ENCODE measurements around the gene REPIN1. TPM values are rescaled to one million over a fixed set of nuclear protein-coding genes. Genes with fewer than 3 reads are reported as not detected.

Gene REPIN1
- total and polyA plus RNA-seq, 9 donors = 21.6 to 92.0 (median 73.4) TPM

DNA sequence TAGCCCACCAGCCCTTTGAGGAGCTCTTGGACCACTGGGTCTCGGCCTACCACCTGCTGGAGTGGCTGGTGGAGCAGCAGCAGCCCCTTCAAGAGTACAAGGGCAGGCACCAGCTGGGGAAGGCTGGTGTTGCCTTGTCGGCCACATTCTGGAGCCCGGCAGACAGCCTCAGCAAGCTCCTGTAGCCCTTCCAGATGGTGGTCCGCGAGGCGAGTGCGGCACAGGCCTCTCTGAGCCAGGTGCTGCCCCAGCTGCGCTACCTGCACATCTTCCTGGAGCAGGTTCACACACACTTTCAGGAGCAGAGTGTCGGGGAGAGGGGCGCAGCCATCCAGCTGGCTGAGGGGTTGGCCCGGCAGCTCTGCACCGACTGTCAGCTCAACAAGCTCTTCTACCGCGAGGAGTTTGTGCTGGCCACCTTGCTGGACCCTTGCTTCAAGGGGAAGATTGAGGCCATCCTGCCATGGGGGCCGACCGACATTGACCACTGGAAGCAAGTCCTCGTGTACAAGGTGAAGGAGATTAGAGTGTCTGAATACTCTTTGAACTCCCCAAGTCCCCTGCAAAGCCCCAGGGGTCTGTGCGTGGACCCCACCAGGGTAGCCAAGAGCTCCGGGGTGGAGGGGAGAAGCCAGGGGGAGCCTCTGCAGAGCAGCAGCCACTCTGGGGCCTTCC is 38.3 kb upstream of the REPIN1 start:
- Histone ChIP-seq H3K27ac (peak overlapping the region in 1 of 2 donors; percentile 6), H3K27me3 (no peaks in the 10 kb centered on the region), H3K9me3 (no peaks in the 10 kb centered on the region), H3K36me3 (no peaks in the 10 kb centered on the region), H3K4me3 (no peak overlapping the region), H3K4me1 (ENCODE audit: insufficient read depth) (peaks cover 2% of the 10 kb centered on the region)
- peak in 1 of 5 donors; percentile 25 for DNase-seq
- TF ChIP-seq, protein P1, sequence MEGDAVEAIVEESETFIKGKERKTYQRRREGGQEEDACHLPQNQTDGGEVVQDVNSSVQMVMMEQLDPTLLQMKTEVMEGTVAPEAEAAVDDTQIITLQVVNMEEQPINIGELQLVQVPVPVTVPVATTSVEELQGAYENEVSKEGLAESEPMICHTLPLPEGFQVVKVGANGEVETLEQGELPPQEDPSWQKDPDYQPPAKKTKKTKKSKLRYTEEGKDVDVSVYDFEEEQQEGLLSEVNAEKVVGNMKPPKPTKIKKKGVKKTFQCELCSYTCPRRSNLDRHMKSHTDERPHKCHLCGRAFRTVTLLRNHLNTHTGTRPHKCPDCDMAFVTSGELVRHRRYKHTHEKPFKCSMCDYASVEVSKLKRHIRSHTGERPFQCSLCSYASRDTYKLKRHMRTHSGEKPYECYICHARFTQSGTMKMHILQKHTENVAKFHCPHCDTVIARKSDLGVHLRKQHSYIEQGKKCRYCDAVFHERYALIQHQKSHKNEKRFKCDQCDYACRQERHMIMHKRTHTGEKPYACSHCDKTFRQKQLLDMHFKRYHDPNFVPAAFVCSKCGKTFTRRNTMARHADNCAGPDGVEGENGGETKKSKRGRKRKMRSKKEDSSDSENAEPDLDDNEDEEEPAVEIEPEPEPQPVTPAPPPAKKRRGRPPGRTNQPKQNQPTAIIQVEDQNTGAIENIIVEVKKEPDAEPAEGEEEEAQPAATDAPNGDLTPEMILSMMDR (IDR thresholded peaks at IDR 0.05) = no peak
- TF ChIP-seq POLR2A (IDR thresholded peaks at IDR 0.05) (no peak), EP300 (IDR thresholded peaks at IDR 0.05) (no peak)
- 87 to 93% (median 87%) methylated on average over 18 to 19 of the region's 19 CpGs for WGBS, 3 donors
- intact Hi-C loops (cut with DNase I) = no loop called here

DNA sequence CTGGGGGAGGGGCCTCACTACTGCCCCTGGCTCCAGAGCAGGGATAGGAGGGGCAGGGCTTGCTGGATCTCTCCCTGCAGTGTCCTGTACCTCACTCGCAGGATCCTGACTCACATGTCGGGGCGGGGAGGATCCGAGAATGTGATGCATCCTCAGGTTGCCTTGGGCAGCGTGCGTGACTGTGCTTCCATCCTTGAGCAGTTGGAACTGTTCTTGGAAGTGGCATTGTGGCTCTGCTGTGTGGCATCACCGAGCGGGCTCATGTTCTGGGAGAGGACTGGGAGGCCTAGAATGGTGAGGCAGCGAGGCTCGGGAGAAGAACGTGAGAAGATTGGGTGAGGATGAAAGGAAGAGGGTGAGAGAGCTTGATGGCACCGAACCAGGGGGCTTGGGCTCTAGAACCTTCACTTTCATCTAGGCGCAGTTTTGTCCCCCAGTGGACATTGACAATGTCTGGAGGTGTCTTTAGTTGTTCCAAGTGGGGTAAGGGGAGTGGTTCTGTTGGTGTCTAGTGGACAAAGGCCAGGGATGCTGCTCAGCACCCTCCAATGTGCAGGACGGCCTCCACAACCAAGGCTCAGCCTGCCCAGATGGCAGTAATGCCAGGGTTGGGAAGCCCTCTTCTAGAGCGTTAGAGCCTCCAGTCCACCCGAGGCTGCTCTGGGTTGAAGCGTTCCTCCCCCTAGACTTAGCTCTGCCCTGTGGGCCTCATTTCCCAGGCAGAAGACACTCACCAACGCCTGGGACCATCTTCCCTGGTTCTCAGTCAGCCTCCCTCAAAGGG is 35.6 kb upstream of the REPIN1 start:
- intact Hi-C loops (cut with DNase I) = no loop called here
- Histone ChIP-seq H3K4me1 (ENCODE audit: insufficient read depth) (peaks cover 14% of the 10 kb centered on the region), H3K9me3 (no peaks in the 10 kb centered on the region), H3K36me3 (no peaks in the 10 kb centered on the region), H3K27ac (no peak overlapping the region), H3K4me3 (no peak overlapping the region), H3K27me3 (no peaks in the 10 kb centered on the region)
- DNase-seq = peak in 1 of 5 donors; percentile 21
- TF ChIP-seq EP300 (IDR thresholded peaks at IDR 0.05) (no peak), POLR2A (IDR thresholded peaks at IDR 0.05) (no peak)
- TF ChIP-seq, protein P1 (IDR thresholded peaks at IDR 0.05) = no peak
- WGBS, 3 donors = 93 to 96% (median 95%) methylated on average over 18 of the region's 18 CpGs

DNA sequence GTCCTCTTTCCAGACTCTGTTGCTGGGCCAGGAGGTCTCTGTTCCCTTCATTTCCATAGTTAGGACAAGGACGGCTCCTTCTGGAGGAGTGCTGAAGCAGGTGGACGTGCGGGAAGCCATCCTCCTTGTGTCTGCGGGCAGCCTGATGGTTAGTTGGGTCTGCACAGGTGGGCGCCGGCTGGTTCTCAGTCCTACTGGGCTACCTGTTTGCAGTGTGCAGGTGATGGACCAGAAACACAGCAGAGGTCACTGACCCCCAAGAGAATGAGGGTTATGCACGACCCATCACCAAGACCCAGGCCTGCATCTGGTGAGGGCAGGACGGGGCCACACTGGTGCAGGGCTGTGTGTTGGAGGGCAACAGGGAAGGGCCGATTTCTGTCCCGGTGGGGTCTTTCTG is 35.0 kb upstream of the REPIN1 start:
- H3K4me3 ChIP-seq = no peak overlapping the region
- peak in 1 of 5 donors; percentile 21 for DNase-seq
- no peaks in the 10 kb centered on the region for H3K36me3 ChIP-seq
- H3K27me3 ChIP-seq = no peaks in the 10 kb centered on the region
- 90 to 92% (median 92%) methylated on average over 10 of the region's 10 CpGs for WGBS, 3 donors
- TF ChIP-seq POLR2A (IDR thresholded peaks at IDR 0.05) (no peak), EP300 (IDR thresholded peaks at IDR 0.05) (no peak)
- TF ChIP-seq, protein P1 (IDR thresholded peaks at IDR 0.05) = no peak
- intact Hi-C loops (cut with DNase I) = no loop called here
- H3K9me3 ChIP-seq = no peaks in the 10 kb centered on the region
- H3K27ac ChIP-seq = no peak overlapping the region
- peaks cover 15% of the 10 kb centered on the region for H3K4me1 ChIP-seq (ENCODE audit: insufficient read depth)

DNA sequence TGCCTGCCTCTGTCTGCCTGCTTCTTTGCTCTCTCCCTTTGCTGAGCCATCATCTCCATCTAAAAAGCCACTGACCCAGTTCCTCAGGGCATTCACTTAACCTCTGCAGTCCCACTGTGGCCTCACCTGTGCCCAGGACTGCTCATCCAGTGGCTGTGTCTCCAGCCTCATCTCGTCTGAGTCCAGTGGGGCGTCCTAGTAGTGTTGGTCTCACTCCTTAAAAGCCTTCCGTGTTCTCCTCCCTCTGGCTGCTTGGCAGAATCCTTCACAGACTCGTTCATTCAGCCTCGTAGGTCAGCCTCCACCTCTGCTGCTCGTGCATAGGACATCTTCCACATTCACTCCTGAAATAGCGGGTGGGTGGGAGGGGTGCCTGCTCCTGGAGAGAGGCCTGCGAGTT is 34.5 kb upstream of the REPIN1 start:
- 84 to 90% (median 86%) methylated on average over 8 of the region's 8 CpGs for WGBS, 3 donors
- DNase-seq = no peak
- H3K4me1 ChIP-seq (ENCODE audit: insufficient read depth) = peaks cover 18% of the 10 kb centered on the region
- H3K27ac ChIP-seq = peak overlapping the region in 1 of 2 donors; percentile 70
- no peak overlapping the region for H3K4me3 ChIP-seq
- intact Hi-C loops (cut with DNase I) = no loop called here
- TF ChIP-seq, protein P1 (IDR thresholded peaks at IDR 0.05) = no peak
- TF ChIP-seq POLR2A (IDR thresholded peaks at IDR 0.05) = no peak
- TF ChIP-seq EP300 (IDR thresholded peaks at IDR 0.05) = no peak
- H3K36me3 ChIP-seq = no peaks in the 10 kb centered on the region
- H3K27me3 ChIP-seq = no peaks in the 10 kb centered on the region
- no peaks in the 10 kb centered on the region for H3K9me3 ChIP-seq
